Measurements from ENCODE around the gene KCNA2. TPM values are rescaled to one million over a fixed set of nuclear protein-coding genes. Genes with fewer than 3 reads are reported as not detected.

Gene KCNA2
- total and polyA plus RNA-seq, 2 donors (not counting 1 experiment from before 2014, with no cell fraction given), result 0.39 to 0.59 TPM

- Mint-ChIP-seq H3K4me1 (peaks cover 2% of the 10 kb centered on the region), H3K9me3 (ENCODE audit: insufficient read depth) (no peaks in the 10 kb centered on the region), H3K27ac (no peak overlapping the region), H3K4me3 (no peak overlapping the region), H3K27me3 (peaks cover 31% of the 10 kb centered on the region)
- intact Hi-C loops (cut with micrococcal nuclease), result no loop called here
- ATAC-seq (ENCODE audit: low read depth) (no peak), DNase-seq (no peak)
- H3K9ac ChIP-seq (ENCODE audit: low read length), result no peak overlapping the region
- H3K27ac ChIP-seq (ENCODE audit: low read length in 2 of 2), result no peak overlapping the region
- no peak for TF ChIP-seq CTCF (IDR thresholded peaks at IDR 0.05)
- no peaks in the 10 kb centered on the region for H4K20me1 ChIP-seq (ENCODE audit: control insufficient read depth, insufficient read depth, low read length, poor library complexity, severe bottlenecking)
- CTCF ChIA-PET, result interaction anchor here (1.0 kb wide), 2 partner anchors 39 to 170 kb away, joined by 3 to 4 read pairs; no protein-coding TSS in a partner anchor
- POLR2A ChIA-PET, result no interaction called here
- peaks cover 0 to 15% (median 4%) of the 10 kb centered on the region in 4 experiments for H3K27me3 ChIP-seq (replicated peaks in 1 of 4; ENCODE audit: control extremely low read depth in 1 of 4, control insufficient read depth in 3 of 4, insufficient read depth in 4 of 4, low read length in 3 of 4)
- H3K4me2 ChIP-seq (replicated peaks; ENCODE audit: low read depth, low read length, poor library complexity, severe bottlenecking), result no peak overlapping the region
- no peak overlapping the region for H2AFZ ChIP-seq (ENCODE audit: insufficient read depth, low read depth, low read length, poor library complexity, severe bottlenecking)
- no peaks in the 10 kb centered on the region for H3K36me3 ChIP-seq (replicated peaks in 1 of 2; ENCODE audit: control extremely low read depth in 1 of 2, control insufficient read depth in 1 of 2, extremely low read depth in 1 of 2, insufficient read depth in 2 of 2, low read length in 1 of 2)
- no peak overlapping the region for H3K4me3 ChIP-seq (ENCODE audit: control extremely low read depth in 1 of 5, extremely low read depth in 1 of 5, insufficient read depth in 1 of 5, low read depth in 2 of 5, low read length in 4 of 5)
- H3K9me3 ChIP-seq (ENCODE audit: control extremely low read depth in 1 of 3, control insufficient read depth in 2 of 3, insufficient read depth in 1 of 3, low read length in 2 of 3), result no peaks in the 10 kb centered on the region
- no peaks in the 10 kb centered on the region for H3K79me2 ChIP-seq (ENCODE audit: control insufficient read depth, insufficient read depth, low read length)
- H3K4me1 ChIP-seq (ENCODE audit: control insufficient read depth in 2 of 2, insufficient read depth in 2 of 2, low read length in 2 of 2), result peaks cover 0 to 3% of the 10 kb centered on the region in 2 donors
These were observed 10.8 kb downstream of the KCNA2 start for GRCh38 chr1:110595353-110595710.

GRCh38 chr1:110594456-110595352 lies 11.5 kb downstream of the KCNA2 start:
- H3K4me1 ChIP-seq (ENCODE audit: control insufficient read depth in 2 of 2, insufficient read depth in 2 of 2, low read length in 2 of 2), result peaks cover 0 to 3% of the 10 kb centered on the region in 2 donors
- H3K9me3 ChIP-seq (ENCODE audit: control extremely low read depth in 1 of 3, control insufficient read depth in 2 of 3, insufficient read depth in 1 of 3, low read length in 2 of 3), result no peaks in the 10 kb centered on the region
- H4K20me1 ChIP-seq (ENCODE audit: control insufficient read depth, insufficient read depth, low read length, poor library complexity, severe bottlenecking), result no peaks in the 10 kb centered on the region
- TF ChIP-seq EZH2 (IDR thresholded peaks at IDR 0.05; ENCODE audit: borderline replicate concordance, insufficient read depth, low read depth, low read length, poor library complexity, severe bottlenecking), result no peak
- no peak for TF ChIP-seq CTCF (IDR thresholded peaks at IDR 0.05)
- no peak for DNase-seq
- H3K36me3 ChIP-seq (replicated peaks in 1 of 2; ENCODE audit: control extremely low read depth in 1 of 2, control insufficient read depth in 1 of 2, extremely low read depth in 1 of 2, insufficient read depth in 2 of 2, low read length in 1 of 2), result no peaks in the 10 kb centered on the region
- peaks cover 31% of the 10 kb centered on the region for H3K27me3 Mint-ChIP-seq
- H3K4me3 Mint-ChIP-seq, result no peak overlapping the region
- peaks cover 0 to 16% (median 4%) of the 10 kb centered on the region in 4 experiments for H3K27me3 ChIP-seq (replicated peaks in 1 of 4; ENCODE audit: control extremely low read depth in 1 of 4, control insufficient read depth in 3 of 4, insufficient read depth in 4 of 4, low read length in 3 of 4)
- no peak overlapping the region for H3K4me3 ChIP-seq (ENCODE audit: control extremely low read depth in 1 of 5, extremely low read depth in 1 of 5, insufficient read depth in 1 of 5, low read depth in 2 of 5, low read length in 4 of 5)
- H3K27ac ChIP-seq (ENCODE audit: low read length in 2 of 2), result no peak overlapping the region
- no peak overlapping the region for H3K27ac Mint-ChIP-seq
- ChIA-PET POLR2A (no interaction called here), CTCF (interaction anchor here (0.9 to 1.2 kb wide), 4 partner anchors 39 to 171 kb away, joined by 3 to 4 read pairs (median 4); no protein-coding TSS in a partner anchor)
- H3K9me3 Mint-ChIP-seq (ENCODE audit: insufficient read depth), result no peaks in the 10 kb centered on the region
- 63% methylated on average over 7 of the region's 7 CpGs for WGBS (ENCODE audit: insufficient coverage)
- no peak overlapping the region for H3K4me2 ChIP-seq (replicated peaks; ENCODE audit: low read depth, low read length, poor library complexity, severe bottlenecking)
- H3K4me1 Mint-ChIP-seq, result peaks cover 2% of the 10 kb centered on the region
- no peak overlapping the region for H2AFZ ChIP-seq (ENCODE audit: insufficient read depth, low read depth, low read length, poor library complexity, severe bottlenecking)
- ATAC-seq (ENCODE audit: low read depth), result no peak
- H3K79me2 ChIP-seq (ENCODE audit: control insufficient read depth, insufficient read depth, low read length), result no peaks in the 10 kb centered on the region
- no peak overlapping the region for H3K9ac ChIP-seq (ENCODE audit: low read length)
- intact Hi-C loops (cut with micrococcal nuclease), result no loop called here

Data from B cell (primary cell).